CD4-positive, alpha-beta T cell (primary cell): ENCODE data around the gene LAMA3. TPM values are rescaled to one million over a fixed set of nuclear protein-coding genes. Genes with fewer than 3 reads are reported as not detected.

Experiments
- ATAC-seq: fragments of 200-7000 bp; cut with Tn5 transposase; one replicate; pipeline ENCODE4 v1.10.0; 2022; ENCODE audit warnings: mild to moderate bottlenecking; ENCODE audit not compliant: poor library complexity
- CTCF ChIA-PET: fragments of 350-600 bp; sonication (Branson Sonifier 250); formaldehyde crosslinking; loops from one replicate; lab custom pipeline; 2021; ENCODE audit warnings: antibody characterized with exemption, inconsistent platforms; lab: Charles Lee
- POLR2A ChIA-PET: fragments of 350-600 bp; sonication (Branson Sonifier 250); formaldehyde crosslinking; loops from one replicate; lab custom pipeline; 2021; ENCODE audit warnings: antibody characterized with exemption, inconsistent platforms; lab: Charles Lee
- DNase-seq, 14 experiments: peaks; one replicate each; pipeline ENCODE4 v3.0.0-alpha.2; 2013 to 2020; ENCODE audit warnings: mixed read lengths in 2 of 14
- H3K27ac ChIP-seq, 2 donors: one replicate each; pipeline versions ENCODE4 v1.5.1 to v1.7.0; 2013; ENCODE audit warnings: low read length in 2 of 2, low read depth in 1 of 2, mild to moderate bottlenecking in 1 of 2
- H3K27me3 ChIP-seq, 2 experiments: 1 replicate in 1 of 2; 2 replicates in 1 of 2; pipeline versions ENCODE4 v1.6.1 to v1.7.0; 2013; ENCODE audit warnings: low read length in 2 of 2, control low read depth in 1 of 2, mild to moderate bottlenecking in 1 of 2, moderate library complexity in 1 of 2; ENCODE audit not compliant: insufficient read depth in 2 of 2, control insufficient read depth in 1 of 2
- H3K36me3 ChIP-seq: one replicate; pipeline ENCODE4 v1.6.1; 2013; ENCODE audit warnings: low read length, control low read depth; ENCODE audit not compliant: insufficient read depth
- H3K4me1 ChIP-seq: one replicate; pipeline ENCODE4 v1.6.1; 2013; ENCODE audit warnings: low read length, control low read depth; ENCODE audit not compliant: insufficient read depth
- H3K4me3 ChIP-seq: one replicate; pipeline ENCODE4 v1.5.1; 2013; ENCODE audit warnings: mild to moderate bottlenecking, low read length, moderate library complexity
- H3K9me3 ChIP-seq, 2 experiments: 1 replicate in 1 of 2; 2 replicates in 1 of 2; pipeline versions ENCODE4 v1.6.1 to v1.7.0; 2013; ENCODE audit warnings: low read length in 2 of 2, mild to moderate bottlenecking in 2 of 2, control low read depth in 1 of 2, moderate library complexity in 1 of 2; ENCODE audit not compliant: control insufficient read depth in 1 of 2, insufficient read depth in 1 of 2
- H3K27ac Mint-ChIP-seq: one replicate; pipeline ENCODE4 v1.8.0; 2020; ENCODE audit warnings: mixed read lengths
- H3K27me3 Mint-ChIP-seq: one replicate; pipeline ENCODE4 v1.8.0; 2021; ENCODE audit warnings: mixed read lengths
- H3K36me3 Mint-ChIP-seq: one replicate; pipeline ENCODE4 v1.8.0; 2021; ENCODE audit warnings: low read depth, mixed read lengths
- H3K4me1 Mint-ChIP-seq: one replicate; pipeline ENCODE4 v1.8.0; 2021; ENCODE audit warnings: low read depth, mixed read lengths
- H3K4me3 Mint-ChIP-seq: one replicate; pipeline ENCODE4 v1.8.0; 2020; ENCODE audit warnings: mild to moderate bottlenecking, mixed read lengths
- H3K9me3 Mint-ChIP-seq: one replicate; pipeline ENCODE4 v1.8.0; 2020; ENCODE audit warnings: mixed read lengths
- CTCF ChIP-seq: fragments of 200-600 bp; IDR thresholded peaks from one replicate; pipeline ENCODE4 v1.8.0; 2022; ENCODE audit warnings: antibody characterized with exemption, mild to moderate bottlenecking
- intact Hi-C, 2 experiments: fragments of 100-400 bp; cut with DNase I in 1 of 2; cut with micrococcal nuclease in 1 of 2; formaldehyde crosslinking; loops; one replicate each; pipeline versions ENCODE4 v1.15.1 to v1.9.0; 2023 to 2025; cut with DNase I, micrococcal nuclease
- total RNA-seq, 174 experiments: library from RNA in 2 of 174; stranded (reverse) in 2 of 174; gene quantifications; one replicate each; pipeline ENCODE4 v1.2.3 and lab custom pipeline; 2021 to 2026

Gene LAMA3
- total RNA-seq, 2 experiments from 2014 or later: 0.19 TPM; not detected in 1

DNA sequence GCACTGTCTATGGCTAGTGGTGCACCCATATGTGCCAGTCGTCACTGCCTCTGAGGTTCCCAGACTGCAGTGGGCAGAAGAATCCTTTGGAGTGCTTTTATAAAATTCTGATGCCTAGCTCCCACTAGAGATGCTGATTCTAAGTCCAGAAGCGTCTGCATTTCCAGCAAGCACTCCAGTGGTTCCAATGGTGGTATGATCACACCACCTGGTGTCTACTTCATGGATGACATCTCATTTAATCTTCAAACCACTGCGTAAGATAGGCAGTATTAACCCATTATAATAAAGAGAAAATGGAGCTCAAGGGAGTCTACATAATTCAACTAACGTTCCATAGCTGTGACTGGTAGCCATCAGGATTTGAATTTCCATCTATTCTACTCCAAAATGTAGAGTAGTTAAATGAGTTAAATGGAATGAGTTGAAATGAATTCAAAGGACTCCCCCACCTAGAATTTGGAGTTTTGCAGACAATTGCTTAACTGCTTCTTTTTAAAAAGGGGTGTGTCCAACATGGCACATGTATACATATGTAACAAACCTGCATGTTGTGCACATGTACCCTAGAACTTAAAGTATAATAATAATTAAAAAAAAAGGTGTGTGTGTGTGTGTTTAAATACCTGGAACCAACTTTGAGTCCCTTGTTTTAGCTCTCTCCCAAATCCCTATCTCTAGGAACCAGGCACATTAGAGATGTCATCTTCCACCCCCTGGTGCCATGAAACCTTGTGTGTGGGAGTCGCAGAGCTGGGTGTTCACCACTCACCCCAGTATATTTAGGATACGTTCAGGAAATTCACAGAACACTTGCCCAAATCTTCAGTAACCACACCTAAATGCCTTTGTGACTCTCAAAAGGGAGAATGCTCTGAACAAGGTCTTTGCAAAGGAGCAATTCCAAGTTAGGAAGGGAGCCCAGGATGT is 14.1 kb downstream of the LAMA3 start:
- Mint-ChIP-seq H3K9me3 (no peaks in the 10 kb centered on the region), H3K27ac (no peak overlapping the region), H3K4me3 (no peak overlapping the region), H3K27me3 (peaks cover 32% of the 10 kb centered on the region), H3K4me1 (no peaks in the 10 kb centered on the region), H3K36me3 (no peaks in the 10 kb centered on the region)
- Histone ChIP-seq H3K36me3 (no peaks in the 10 kb centered on the region), H3K4me1 (no peaks in the 10 kb centered on the region), H3K27ac (no peak overlapping the region), H3K27me3 (peaks cover 6 to 14% of the 10 kb centered on the region in 2 experiments), H3K4me3 (no peak overlapping the region), H3K9me3 (peaks cover 0 to 4% of the 10 kb centered on the region in 2 experiments)
- ChIA-PET POLR2A (interaction anchor here (0.6 to 1.2 kb wide), 2 partner anchors 75 to 212 kb away, joined by 3 to 5 read pairs; no protein-coding TSS in a partner anchor), CTCF (interaction anchor here (1.1 to 2.4 kb wide), 6 partner anchors 15 to 216 kb away, joined by 3 to 20 read pairs (median 4); no protein-coding TSS in a partner anchor)
- peak in 5 of 14 experiments; percentile 12 to 72 (median 61) for DNase-seq
- ATAC-seq: peak; percentile 88
- intact Hi-C loops: loop anchor here (1.0 to 5.0 kb wide), 3 partner anchors 81 to 206 kb away; no protein-coding TSS in a partner anchor
- TF ChIP-seq CTCF: peak; percentile 56

- peaks cover 0 to 4% of the 10 kb centered on the region in 2 experiments for H3K9me3 ChIP-seq
- no peak for TF ChIP-seq CTCF
- Mint-ChIP-seq H3K36me3 (no peaks in the 10 kb centered on the region), H3K27ac (no peak overlapping the region), H3K4me3 (no peak overlapping the region), H3K4me1 (no peaks in the 10 kb centered on the region), H3K9me3 (no peaks in the 10 kb centered on the region), H3K27me3 (peaks cover 27% of the 10 kb centered on the region)
- no peak for ATAC-seq
- intact Hi-C loops: loop anchor here (1.0 to 5.0 kb wide), 3 partner anchors 82 to 207 kb away; no protein-coding TSS in a partner anchor
- CTCF ChIA-PET: interaction anchor here (1.2 to 2.4 kb wide), 4 partner anchors 16 to 215 kb away, joined by 3 to 20 read pairs (median 6); no protein-coding TSS in a partner anchor
- H3K27ac ChIP-seq: no peak overlapping the region
- H3K36me3 ChIP-seq: no peaks in the 10 kb centered on the region
- H3K4me1 ChIP-seq: no peaks in the 10 kb centered on the region
- DNase-seq: no peak
- POLR2A ChIA-PET: interaction anchor here (1.2 kb wide), 1 partner anchor 75 kb away, joined by 5 read pairs; no protein-coding TSS in a partner anchor
- H3K27me3 ChIP-seq: peaks cover 6 to 14% of the 10 kb centered on the region in 2 experiments
- H3K4me3 ChIP-seq: no peak overlapping the region
These were observed 14.7 kb downstream of the LAMA3 start for GRCh38 chr18:23703987-23704384.

DNA sequence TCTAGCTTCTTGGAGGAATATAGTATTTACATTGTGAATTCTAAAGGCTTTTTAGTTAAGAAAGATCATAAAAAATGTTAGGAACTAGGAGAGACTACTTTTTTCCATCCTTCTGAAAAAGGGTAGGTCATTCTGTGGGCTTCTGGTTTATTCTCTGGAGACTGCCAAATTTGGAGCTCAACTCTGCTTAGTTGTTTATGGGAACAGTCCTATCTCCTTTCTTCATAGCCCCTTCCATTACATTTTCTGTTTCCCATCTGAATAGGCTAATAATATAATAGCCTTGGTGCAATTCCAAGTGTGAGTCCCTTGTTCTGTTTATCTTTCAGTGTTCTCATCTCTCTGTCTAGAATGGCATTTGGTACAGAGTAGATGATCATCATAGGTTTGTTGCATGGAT is 15.6 kb downstream of the LAMA3 start:
- Mint-ChIP-seq H3K4me3 (no peak overlapping the region), H3K27me3 (peaks cover 20% of the 10 kb centered on the region), H3K4me1 (no peaks in the 10 kb centered on the region), H3K36me3 (no peaks in the 10 kb centered on the region), H3K27ac (no peak overlapping the region), H3K9me3 (no peaks in the 10 kb centered on the region)
- no peak for DNase-seq
- Histone ChIP-seq H3K9me3 (peaks cover 0 to 4% of the 10 kb centered on the region in 2 experiments), H3K27ac (no peak overlapping the region), H3K27me3 (peaks cover 6 to 14% of the 10 kb centered on the region in 2 experiments), H3K36me3 (no peaks in the 10 kb centered on the region), H3K4me1 (no peaks in the 10 kb centered on the region), H3K4me3 (no peak overlapping the region)
- no peak for TF ChIP-seq CTCF
- CTCF ChIA-PET: no interaction called here
- POLR2A ChIA-PET: no interaction called here
- no peak for ATAC-seq
- intact Hi-C loops: loop anchor here (5.0 kb wide), 2 partner anchors 188 to 208 kb away; no protein-coding TSS in a partner anchor
